Epithelial cell of esophagus (primary cell): ENCODE results near the gene TCTN3.

Experiments used
- DNase-seq: peaks from one replicate; pipeline ENCODE4 v3.0.0; 2010; ENCODE audit warnings: low read depth
- H3K4me3 ChIP-seq: 2 replicates; pipeline ENCODE4 v1.5.1; 2011; ENCODE audit warnings: mild to moderate bottlenecking, low read length, control low read depth
- TF ChIP-seq, protein P1 (sequence below): IDR thresholded peaks from 2 replicates; pipeline ENCODE4 v1.5.1; 2011; ENCODE audit warnings: low read depth, mild to moderate bottlenecking, low read length, control low read depth, inconsistent platforms; ENCODE audit not compliant: insufficient read depth; ENCODE audit errors: missing control alignments

The TCTN3 gene

DNA sequence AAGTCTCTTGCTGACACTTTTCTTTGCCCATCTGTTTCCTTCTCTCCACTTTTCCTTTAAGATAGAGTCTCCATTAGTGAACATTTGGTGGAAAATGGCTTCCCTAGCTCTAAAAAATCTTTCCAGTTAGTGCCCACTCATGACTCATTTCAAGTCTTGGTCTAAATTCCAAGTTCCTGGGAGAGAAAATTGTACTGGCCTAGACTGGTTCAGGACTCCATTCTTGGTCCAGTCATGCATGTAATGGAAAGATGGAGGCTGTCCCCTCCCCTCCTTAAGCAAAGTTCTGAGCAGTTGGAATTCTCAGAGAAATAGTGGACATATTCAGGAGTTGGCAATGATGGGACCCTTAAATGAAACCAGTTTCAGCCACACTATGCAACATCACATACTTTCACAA, 33.4 kb downstream of the TCTN3 start:
- TF ChIP-seq, protein P1, sequence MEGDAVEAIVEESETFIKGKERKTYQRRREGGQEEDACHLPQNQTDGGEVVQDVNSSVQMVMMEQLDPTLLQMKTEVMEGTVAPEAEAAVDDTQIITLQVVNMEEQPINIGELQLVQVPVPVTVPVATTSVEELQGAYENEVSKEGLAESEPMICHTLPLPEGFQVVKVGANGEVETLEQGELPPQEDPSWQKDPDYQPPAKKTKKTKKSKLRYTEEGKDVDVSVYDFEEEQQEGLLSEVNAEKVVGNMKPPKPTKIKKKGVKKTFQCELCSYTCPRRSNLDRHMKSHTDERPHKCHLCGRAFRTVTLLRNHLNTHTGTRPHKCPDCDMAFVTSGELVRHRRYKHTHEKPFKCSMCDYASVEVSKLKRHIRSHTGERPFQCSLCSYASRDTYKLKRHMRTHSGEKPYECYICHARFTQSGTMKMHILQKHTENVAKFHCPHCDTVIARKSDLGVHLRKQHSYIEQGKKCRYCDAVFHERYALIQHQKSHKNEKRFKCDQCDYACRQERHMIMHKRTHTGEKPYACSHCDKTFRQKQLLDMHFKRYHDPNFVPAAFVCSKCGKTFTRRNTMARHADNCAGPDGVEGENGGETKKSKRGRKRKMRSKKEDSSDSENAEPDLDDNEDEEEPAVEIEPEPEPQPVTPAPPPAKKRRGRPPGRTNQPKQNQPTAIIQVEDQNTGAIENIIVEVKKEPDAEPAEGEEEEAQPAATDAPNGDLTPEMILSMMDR, result no peak
- H3K4me3 ChIP-seq, result no peak overlapping the region
- peak; percentile 14 for DNase-seq

DNA sequence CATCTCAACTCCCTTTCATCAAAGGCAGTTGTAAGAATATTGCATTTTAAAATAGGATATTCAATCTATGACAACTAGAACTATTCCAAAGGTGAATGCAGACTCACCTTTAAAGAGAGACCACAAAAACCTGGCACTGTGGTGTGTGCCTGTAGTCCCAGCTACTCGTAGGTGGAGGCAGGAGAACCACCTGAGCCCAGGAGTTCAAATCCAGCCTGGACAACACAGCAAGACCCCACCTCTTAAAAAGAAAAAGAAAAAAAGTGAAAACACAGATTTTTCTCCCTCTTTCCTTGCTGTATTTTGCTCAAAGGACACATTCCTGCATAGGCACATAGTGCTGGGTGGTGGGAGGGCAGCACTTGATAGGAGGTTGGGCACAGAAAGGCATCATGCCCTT, 36.5 kb downstream of the TCTN3 start:
- no peak for DNase-seq
- peak overlapping the region; percentile 77 for H3K4me3 ChIP-seq
- TF ChIP-seq, protein P1, result no peak

DNA sequence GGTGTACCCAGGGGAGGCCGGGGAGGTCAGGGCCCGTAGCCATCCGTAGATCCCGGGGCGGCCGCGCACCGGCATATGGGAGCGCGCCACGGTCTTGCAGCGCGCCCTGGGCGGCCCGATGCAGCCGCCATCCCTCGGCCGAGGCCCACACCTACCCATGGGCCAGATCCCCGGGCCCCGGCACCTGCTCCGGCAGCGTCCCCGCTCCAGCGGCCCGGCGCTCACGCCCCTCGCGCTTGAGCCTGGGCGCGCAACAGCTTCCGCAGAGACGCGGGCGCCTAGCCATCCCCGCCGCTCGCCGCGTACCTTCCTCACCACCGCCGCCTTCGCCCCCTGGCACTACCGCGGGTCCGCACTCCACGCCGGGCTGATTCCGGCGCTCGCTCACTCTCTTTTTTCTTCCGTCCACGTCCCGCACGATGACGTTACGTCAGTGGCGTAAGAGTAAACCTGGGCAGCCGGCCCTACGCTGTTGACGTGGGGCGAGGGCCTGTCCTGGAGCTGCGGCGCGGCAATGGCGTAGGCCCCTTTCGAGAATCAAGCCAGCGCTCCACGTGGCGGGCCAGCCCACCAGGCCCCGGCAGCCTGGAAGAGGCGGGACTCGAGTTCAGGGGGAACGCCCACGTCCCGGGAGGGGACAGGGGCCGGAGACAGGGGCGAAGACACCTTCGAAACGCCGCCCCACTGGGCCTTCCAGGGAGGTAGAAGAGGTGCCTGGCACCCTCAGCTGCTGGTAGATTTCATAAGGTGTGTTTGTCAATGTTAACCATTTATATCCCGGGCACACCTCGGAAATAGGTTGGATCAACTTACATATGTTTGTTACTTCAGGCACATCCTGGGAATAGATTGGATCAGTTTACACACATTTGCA, 37.2 kb downstream of the TCTN3 start, which contains the start of gene ALDH18A1:
Gene ALDH18A1, minus strand, starts transcription at position 421 of the 874 bp plus-strand sequence. CDS start 3,334 bp downstream, outside the sequence.
- TF ChIP-seq, protein P1, result no peak
- H3K4me3 ChIP-seq, result peak within 1 kb of the TSS; percentile 77

DNA sequence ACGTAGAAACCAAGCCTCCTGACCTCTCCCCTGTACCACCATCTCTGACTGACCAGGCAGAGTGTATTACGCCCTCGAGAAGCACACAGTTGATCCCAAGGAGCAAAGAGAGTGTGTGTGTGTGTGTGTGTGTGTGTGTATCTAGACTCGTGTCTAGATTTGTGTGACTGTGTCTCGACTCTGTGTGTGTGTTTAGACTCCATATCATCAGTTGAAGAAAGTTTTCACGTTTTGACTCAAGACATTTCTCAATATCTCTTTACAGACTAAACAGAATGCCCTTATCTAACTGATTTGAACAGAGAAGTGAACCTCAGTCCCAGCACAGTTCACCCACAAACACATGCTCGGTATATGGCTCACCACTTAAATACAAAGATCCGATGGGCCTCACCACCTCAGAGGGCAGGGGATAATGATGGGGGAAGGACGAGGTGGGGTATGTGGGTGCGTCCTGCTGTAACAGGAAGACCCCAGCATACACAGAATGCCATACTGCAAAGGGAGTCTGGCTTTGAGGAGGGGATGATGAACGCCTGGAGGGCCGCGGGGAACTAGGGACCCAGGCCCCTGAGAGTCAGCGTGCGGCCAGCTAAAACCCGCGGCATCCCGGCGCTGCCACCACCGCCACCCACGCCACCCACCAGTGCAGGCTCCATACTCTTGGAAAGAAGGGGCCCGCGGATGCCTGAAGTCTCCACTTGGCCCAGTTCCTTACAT, 38.0 kb downstream of the TCTN3 start:
- peak overlapping the region; percentile 77 for H3K4me3 ChIP-seq
- peak; percentile 23 for DNase-seq
- TF ChIP-seq, protein P1, result no peak

More for the DNA sequence above, 37.2 kb downstream of the TCTN3 start, which contains the start of gene ALDH18A1:
- peak; percentile 84 for DNase-seq

DNA sequence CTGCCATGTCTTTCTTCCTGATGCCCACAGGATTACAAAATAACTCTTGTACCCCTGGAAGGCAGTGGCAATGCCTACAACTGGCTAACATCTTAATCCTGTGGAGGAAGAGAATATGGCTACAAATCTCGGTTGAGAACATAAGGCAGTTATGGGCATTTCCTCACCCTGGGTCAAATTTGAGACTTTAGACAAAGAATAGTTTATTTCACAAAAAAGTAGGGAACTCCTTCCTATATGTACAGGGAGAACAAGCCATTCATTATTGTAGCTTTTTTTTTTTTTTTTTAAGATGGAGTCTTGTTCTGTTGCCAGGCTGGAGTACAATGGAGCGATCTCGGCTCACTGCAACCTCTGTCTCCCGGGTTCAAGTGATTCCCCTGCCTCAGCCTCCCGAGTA, 39.8 kb downstream of the TCTN3 start:
- no peak overlapping the region for H3K4me3 ChIP-seq
- TF ChIP-seq, protein P1, result no peak
- DNase-seq, result no peak

DNA sequence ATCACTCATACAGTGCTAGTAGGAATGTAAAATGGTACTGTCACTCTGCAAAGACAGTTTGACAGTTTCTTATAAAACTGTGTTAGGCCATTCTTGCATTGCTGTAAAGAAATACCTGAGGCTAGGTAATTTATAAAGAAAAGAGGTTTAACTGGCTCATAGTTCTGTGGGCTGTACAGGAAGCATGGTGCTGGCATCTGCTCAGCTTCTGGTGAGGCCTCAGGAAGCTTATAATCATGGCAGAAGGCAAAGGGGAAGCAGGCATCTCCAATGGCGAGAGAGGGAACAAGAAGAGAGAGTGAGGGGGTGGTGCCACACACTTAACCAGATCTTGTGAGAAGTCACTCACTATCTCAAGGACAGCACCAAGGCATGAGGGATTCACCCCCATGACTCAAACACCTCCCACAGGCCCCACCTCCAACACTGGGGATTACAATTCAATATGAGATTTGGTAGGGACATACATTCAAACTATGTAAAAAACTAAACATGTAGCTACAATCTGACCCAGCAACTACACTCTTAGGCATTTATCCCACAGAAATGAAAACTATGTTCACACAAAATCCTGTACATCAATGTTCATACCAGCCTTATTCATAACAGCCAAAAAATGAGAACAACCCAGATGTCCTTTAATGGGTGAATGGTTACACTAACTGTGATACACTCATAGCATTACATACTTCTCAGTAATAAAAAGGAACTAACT, 42.2 kb downstream of the TCTN3 start:
- no peak for DNase-seq
- H3K4me3 ChIP-seq, result no peak overlapping the region
- TF ChIP-seq, protein P1, result no peak
